22Rv1 (cell line): ENCODE results near the gene ZNF224.
"Not testable (repeated sequence)": the region's sequence is repeated elsewhere in the genome, so short reads cannot be mapped to it uniquely, and the experiment has no call there.

Experiments
- H3K27ac ChIP-seq: fragments of 450-650 bp; 2 replicates; pipeline ENCODE4 v1.5.1; 2017
- CTCF ChIP-seq: fragments of 450-650 bp; IDR thresholded peaks from 2 replicates; pipeline ENCODE4 v1.5.1; 2017; ENCODE audit warnings: mild to moderate bottlenecking
- ZFX ChIP-seq: fragments of 450-650 bp; IDR thresholded peaks from 2 replicates; pipeline ENCODE4 v1.6.1; 2017; ENCODE audit warnings: antibody characterized with exemption, borderline replicate concordance

ZNF224 gene

DNA sequence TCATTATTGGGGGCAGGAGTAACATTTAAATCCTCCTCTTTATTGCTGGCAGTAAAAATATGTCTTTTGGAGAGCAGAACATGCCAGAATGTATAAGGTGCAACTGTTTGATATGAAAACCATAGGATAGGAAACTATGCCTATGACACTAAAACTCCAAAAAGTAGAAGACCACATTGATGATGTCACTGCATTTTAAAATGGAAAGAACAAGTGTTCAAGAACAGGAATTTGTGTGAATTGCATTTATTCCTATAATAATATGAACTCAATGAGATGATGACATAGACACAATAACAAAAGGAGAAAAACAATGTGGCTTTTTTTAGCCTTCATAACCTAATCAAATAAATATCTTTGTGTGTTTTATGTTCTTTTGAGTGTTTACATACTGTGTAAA, 15.3 kb downstream of the ZNF224 start:
- TF ChIP-seq CTCF: no peak
- H3K27ac ChIP-seq: no peak overlapping the region

- no peak for TF ChIP-seq CTCF
- TF ChIP-seq ZFX: no peak
- H3K27ac ChIP-seq: peak overlapping the region; percentile 65
Measured at GRCh38 chr19:44111910-44112463, 17.8 kb downstream of the ZNF224 start.

GRCh38 chr19:44112802-44113137, 18.6 kb downstream of the ZNF224 start:
- peak overlapping the region; percentile 65 for H3K27ac ChIP-seq
- TF ChIP-seq CTCF (no peak), ZFX (no peak)

DNA sequence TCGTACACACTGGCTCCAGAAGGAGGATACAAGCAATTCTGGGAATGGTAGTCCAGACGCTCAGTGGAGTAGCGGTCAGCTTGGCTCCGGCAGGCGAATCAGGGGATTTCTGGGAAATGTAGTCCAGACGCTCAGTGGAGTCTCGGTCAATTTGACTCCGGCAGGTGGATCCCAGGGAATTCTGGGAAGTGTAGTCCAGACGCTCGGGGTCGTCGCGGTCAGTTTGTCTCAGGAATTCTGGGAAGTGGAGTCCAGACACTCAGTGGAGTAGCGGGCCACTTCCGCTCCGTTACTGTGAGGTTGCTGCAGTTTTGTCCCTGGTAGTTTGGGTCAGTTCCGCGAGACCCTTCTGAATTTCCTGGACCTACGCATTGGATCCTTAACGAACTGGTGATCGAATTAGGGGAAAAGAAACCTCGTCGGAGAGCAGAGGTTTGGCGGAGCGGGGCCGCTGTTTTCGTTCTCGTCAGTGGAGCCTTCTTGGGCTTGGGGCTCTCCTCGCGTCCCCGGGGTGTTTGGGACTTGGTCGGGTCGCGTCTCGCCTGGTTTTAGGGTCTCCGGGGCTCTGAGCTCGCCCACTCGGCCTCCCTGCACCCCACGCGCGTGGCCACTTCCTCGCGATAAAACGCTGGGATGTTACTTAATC, 19.1 kb downstream of the ZNF224 start, which contains the start of gene ZNF225:
Gene ZNF225 (plus strand): TSS at position 262 of the 646 bp plus-strand sequence. CDS start 2,429 bp downstream, outside the sequence.
- H3K27ac ChIP-seq: peak within 1 kb of the TSS; percentile 65

GRCh38 chr19:44113784-44114390, 19.7 kb downstream of the ZNF224 start:
- TF ChIP-seq ZFX (no peak), CTCF (no peak)
- peak overlapping the region; percentile 65; the same call in 1 of the 2 replicates for H3K27ac ChIP-seq

More for the DNA sequence above, 19.1 kb downstream of the ZNF224 start, which contains the start of gene ZNF225:
- TF ChIP-seq CTCF (no peak), ZFX (no peak)

- not testable (repeated sequence) for H3K27ac ChIP-seq
Measured at GRCh38 chr19:44121162-44121561, 27.0 kb downstream of the ZNF224 start.

GRCh38 chr19:44131955-44132354, 37.8 kb downstream of the ZNF224 start:
- no peak overlapping the region for H3K27ac ChIP-seq
- TF ChIP-seq ZFX: no peak
- no peak for TF ChIP-seq CTCF
